HCT116 (cell line): ENCODE results near the gene ERN1. TPM values are rescaled to one million over a fixed set of nuclear protein-coding genes. Genes with fewer than 3 reads are reported as not detected.

Experiments
- ATAC-seq: fragments of 200-7000 bp; cut with Tn5 transposase; 2 replicates; pipeline ENCODE4 v1.9.1; 2020; ENCODE audit warnings: mild to moderate bottlenecking, moderate library complexity
- BruUV-seq: library from RNA; stranded (reverse); fragments of 400-500 nt; replicated peaks from 2 replicates; lab custom pipeline; 2021; lab: Mats Ljungman, UMichigan
- CTCF ChIA-PET: fragments of 300-600 bp; sonication (Branson Sonifier 250); formaldehyde crosslinking; loops from one replicate; lab custom pipeline; 2021; ENCODE audit warnings: antibody characterized with exemption; lab: Charles Lee
- POLR2A ChIA-PET: fragments of 300-600, 350-600 bp; sonication (Branson Sonifier 250); formaldehyde crosslinking; loops from one replicate; lab custom pipeline; 2021; ENCODE audit warnings: antibody characterized with exemption; lab: Charles Lee
- RAD21 ChIA-PET, 2 experiments: fragments of 300-600 bp; sonication (Branson Sonifier 250); formaldehyde crosslinking; loops; one replicate each; lab custom pipeline; 2023; ENCODE audit warnings: low total read pairs in 2 of 2; ENCODE audit not compliant: uncharacterized antibody in 2 of 2, unreplicated experiment in 2 of 2, low non-redundant PET in 1 of 2; lab: Charles Lee
- DNase-seq: peaks from one replicate; pipeline ENCODE4 v3.0.0-alpha.2; 2010; ENCODE audit warnings: low read depth, low spot score
- H2AFZ ChIP-seq: fragments of 200-600 bp; shearing (Covaris generic), sonication (generic); 2 replicates; pipeline ENCODE4 v1.6.1; 2017; ENCODE audit warnings: low read depth, mixed run types, mixed read lengths, antibody characterized with exemption, low read length; ENCODE audit not compliant: poor library complexity, severe bottlenecking
- H3K27ac ChIP-seq: 2 replicates; pipeline ENCODE4 v1.5.1; 2012; ENCODE audit warnings: low read depth, low read length
- H3K27me3 ChIP-seq: fragments of 200-600 bp; sonication (generic); 2 replicates; pipeline ENCODE4 v1.6.1; 2016; ENCODE audit warnings: mixed run types, low read length, mixed read lengths; ENCODE audit not compliant: insufficient read depth
- H3K36me3 ChIP-seq, 2 experiments: fragments of 200-500 bp in 1 of 2; fragments of 200-600 bp in 1 of 2; sonication (Bioruptor generic) in 1 of 2; sonication (generic) in 1 of 2; 2 replicates each; pipeline versions ENCODE4 v1.5.1 to v1.6.1; 2014 to 2016; ENCODE audit warnings: low read length in 2 of 2, inconsistent platforms in 1 of 2, mixed read lengths in 1 of 2, mixed run types in 1 of 2; ENCODE audit not compliant: insufficient read depth in 2 of 2, control insufficient read depth in 1 of 2
- H3K4me1 ChIP-seq, 2 experiments: fragments of 200-600 bp in 1 of 2; sonication (generic) in 1 of 2; 2 replicates each; pipeline versions ENCODE4 v1.5.1 to v1.6.1; 2012 to 2017; ENCODE audit warnings: low read length in 2 of 2, inconsistent platforms in 1 of 2, mild to moderate bottlenecking in 1 of 2, mixed read lengths in 1 of 2, mixed run types in 1 of 2, moderate library complexity in 1 of 2; ENCODE audit not compliant: insufficient read depth in 2 of 2, control insufficient read depth in 1 of 2
- H3K4me2 ChIP-seq: fragments of 200-600 bp; sonication (generic); 2 replicates; pipeline ENCODE4 v1.6.1; 2017; ENCODE audit warnings: mixed run types, low read length, mixed read lengths
- H3K4me3 ChIP-seq, 2 experiments: fragments of 200-600 bp in 1 of 2; sonication (generic) in 1 of 2; replicated peaks in 1 of 2; 2 replicates each; pipeline ENCODE4 v1.5.1; 2011 to 2016; ENCODE audit warnings: low read length in 2 of 2, control low read depth in 1 of 2, low read depth in 1 of 2, mild to moderate bottlenecking in 1 of 2, mixed read lengths in 1 of 2, mixed run types in 1 of 2
- H3K79me2 ChIP-seq: fragments of 200-600 bp; sonication (generic); 2 replicates; pipeline ENCODE4 v1.6.1; 2017; ENCODE audit warnings: mild to moderate bottlenecking, mixed run types, low read length, moderate library complexity, mixed read lengths; ENCODE audit not compliant: insufficient read depth
- H3K9ac ChIP-seq: fragments of 200-600 bp; sonication (generic); 2 replicates; pipeline ENCODE4 v1.6.1; 2016; ENCODE audit warnings: low read length, mixed read lengths
- H3K9me2 ChIP-seq: fragments of 200-600 bp; sonication (generic), shearing (Covaris generic); 2 replicates; pipeline ENCODE4 v1.6.1; 2017; ENCODE audit warnings: mixed run types, mild to moderate bottlenecking, moderate library complexity; ENCODE audit not compliant: insufficient read depth
- H3K9me3 ChIP-seq, 2 experiments: fragments of 200-500 bp in 1 of 2; fragments of 200-600 bp in 1 of 2; sonication (Bioruptor generic) in 1 of 2; sonication (generic) in 1 of 2; 2 replicates each; pipeline ENCODE4 v1.6.1; 2014 to 2017; ENCODE audit warnings: low read length in 2 of 2, mixed read lengths in 2 of 2, inconsistent platforms in 1 of 2, low read depth in 1 of 2, mild to moderate bottlenecking in 1 of 2, mixed run types in 1 of 2, moderate library complexity in 1 of 2; ENCODE audit not compliant: control insufficient read depth in 1 of 2, insufficient read depth in 1 of 2
- H4K20me1 ChIP-seq: fragments of 200-600 bp; sonication (generic), shearing (Covaris generic); 2 replicates; pipeline ENCODE4 v1.6.1; 2017; ENCODE audit warnings: mixed run types, mild to moderate bottlenecking, moderate library complexity; ENCODE audit not compliant: insufficient read depth
- ATF3 ChIP-seq: IDR thresholded peaks from 2 replicates; pipeline ENCODE4 v1.6.1; 2012
- CBX3 ChIP-seq: IDR thresholded peaks from 2 replicates; pipeline ENCODE4 v1.6.1; 2012; ENCODE audit warnings: low read depth
- CTCF ChIP-seq, 3 experiments: fragments of 200-600 bp in 1 of 3; sonication (generic) in 1 of 3; IDR thresholded peaks in 2 of 3; conservative IDR thresholded peaks in 1 of 3; 2 replicates each; pipeline ENCODE4 v1.5.1; 2012 to 2017; ENCODE audit warnings: low read depth in 2 of 3, low read length in 2 of 3, antibody characterized with exemption in 1 of 3, borderline replicate concordance in 1 of 3, control low read depth in 1 of 3, mild to moderate bottlenecking in 1 of 3, mixed read lengths in 1 of 3, mixed run types in 1 of 3, moderate library complexity in 1 of 3; ENCODE audit not compliant: insufficient read depth in 1 of 3
- EGR1 ChIP-seq: IDR thresholded peaks from 2 replicates; pipeline ENCODE4 v1.6.1; 2012; ENCODE audit warnings: low read depth
- EZH2 ChIP-seq: fragments of 200-600 bp; sonication (generic); IDR thresholded peaks from 2 replicates; pipeline ENCODE4 v1.6.1; 2017; ENCODE audit warnings: antibody characterized with exemption, mixed run types
- EZH2phosphoT487 ChIP-seq: fragments of 200-600 bp; IDR thresholded peaks from 2 replicates; pipeline ENCODE4 v1.6.1; 2018; ENCODE audit warnings: antibody characterized with exemption, borderline replicate concordance
- JUND ChIP-seq: IDR thresholded peaks from 2 replicates; pipeline ENCODE4 v1.6.1; 2012
- MAX ChIP-seq: IDR thresholded peaks from 2 replicates; pipeline ENCODE4 v1.6.1; 2012
- REST ChIP-seq: IDR thresholded peaks from 2 replicates; pipeline ENCODE4 v1.6.1; 2012; ENCODE audit warnings: low read depth
- TCF7L2 ChIP-seq: IDR thresholded peaks from 2 replicates; pipeline ENCODE4 v1.7.0; 2011; ENCODE audit warnings: borderline replicate concordance, inconsistent platforms; ENCODE audit not compliant: insufficient read depth, insufficient read length; ENCODE audit errors: extremely low read depth
- intact Hi-C: fragments of 100-400 bp; cut with micrococcal nuclease; formaldehyde crosslinking; loops from 2 replicates; pipeline ENCODE4 v1.10.0; 2022
- total RNA-seq: library from RNA; stranded (reverse); gene quantifications from one replicate; pipeline ENCODE4 v1.2.1, GENCODE V29; 2021; ENCODE audit not compliant: unreplicated experiment

The ERN1 gene
- total RNA-seq, 1 experiment from 2014 or later, result 28.2 TPM

- ChIA-PET RAD21 (no interaction called here), POLR2A (interaction anchor here (1.1 kb wide), 1 partner anchor 19 kb away, joined by 3 read pairs; no protein-coding TSS in a partner anchor), CTCF (no interaction called here)
- intact Hi-C loops, result no loop called here
- Histone ChIP-seq H3K27me3 (no peaks in the 10 kb centered on the region), H3K9ac (no peak overlapping the region), H2AFZ (no peak overlapping the region), H3K9me3 (no peaks in the 10 kb centered on the region), H3K4me3 (no peak overlapping the region), H3K79me2 (peaks cover 9% of the 10 kb centered on the region; the same call in 1 of the 2 replicates), H3K36me3 (no peaks in the 10 kb centered on the region), H3K27ac (no peak overlapping the region), H3K9me2 (no peaks in the 10 kb centered on the region), H4K20me1 (no peaks in the 10 kb centered on the region), H3K4me2 (no peak overlapping the region), H3K4me1 (peaks cover 24 to 46% of the 10 kb centered on the region in 2 experiments)
- ATAC-seq (no peak), DNase-seq (no peak)
- no TSS peak for BruUV-seq
- TF ChIP-seq JUND, result no peak
- TF ChIP-seq REST, result no peak
- no peak for TF ChIP-seq EZH2phosphoT487
- TF ChIP-seq TCF7L2, result no peak
- no peak for TF ChIP-seq CBX3
- TF ChIP-seq EGR1, result no peak
- TF ChIP-seq MAX, result no peak
- no peak for TF ChIP-seq ATF3
- no peak for TF ChIP-seq EZH2
- no peak for TF ChIP-seq CTCF (IDR thresholded peaks at IDR 0.05 in 2 of 3, conservative IDR thresholded peaks at IDR 0.05 in 1 of 3; ENCODE audit: borderline replicate concordance in 1 of 3, insufficient read depth in 1 of 3, low read depth in 2 of 3, low read length in 2 of 3)
Measured at GRCh38 chr17:64106918-64107317, 23.0 kb downstream of the ERN1 start.
